Activated T-helper 2 cell treated with anti-CD3 and anti-CD28 coated beads, Interferon-gamma antibody, Interleukin-2, Interleukin-4, amounts not matched to agents 10 μg/mL and 5 μg/mL and 100 μg/mL, durations not matched to agents 14 hours and 24 hours and 36 hours (primary cell): ENCODE results near the gene SIN3A. TPM values are rescaled to one million over a fixed set of nuclear protein-coding genes. Genes with fewer than 3 reads are reported as not detected.
"Not testable (repeated sequence)": the region's sequence is repeated elsewhere in the genome, so short reads cannot be mapped to it uniquely, and the experiment has no call there.

Experiments
- DNase-seq: peaks from one replicate; pipeline ENCODE4 v3.0.0; 2021; ENCODE audit warnings: low spot score
- H3K27ac Mint-ChIP-seq: one replicate; pipeline ENCODE4 v1.8.0; 2021; ENCODE audit warnings: mixed read lengths
- H3K27me3 Mint-ChIP-seq: one replicate; pipeline ENCODE4 v1.8.0; 2021; ENCODE audit warnings: low read depth, mixed read lengths
- H3K36me3 Mint-ChIP-seq: one replicate; pipeline ENCODE4 v1.8.0; 2021; ENCODE audit warnings: low read depth, mixed read lengths
- H3K4me1 Mint-ChIP-seq: one replicate; pipeline ENCODE4 v1.8.0; 2021; ENCODE audit warnings: low read depth, mixed read lengths
- H3K4me3 Mint-ChIP-seq: one replicate; pipeline ENCODE4 v1.8.0; 2021; ENCODE audit warnings: low read depth, mild to moderate bottlenecking, moderate library complexity, mixed read lengths
- H3K9me3 Mint-ChIP-seq: one replicate; pipeline ENCODE4 v1.8.0; 2021; ENCODE audit warnings: mixed read lengths
- intact Hi-C: fragments of 100-400 bp; cut with micrococcal nuclease; formaldehyde crosslinking; loops from one replicate; pipeline ENCODE4 v1.15.1; 2023
- total RNA-seq: library from RNA; stranded (reverse); gene quantifications from 2 replicates; pipeline ENCODE4 v1.2.3, GENCODE V29; 2022

SIN3A gene
- total RNA-seq, 1 donor from 2014 or later, result 94.6 TPM

- H3K4me3 Mint-ChIP-seq, H3K9me3 Mint-ChIP-seq, intact Hi-C loops, H3K27me3 Mint-ChIP-seq, DNase-seq, H3K27ac Mint-ChIP-seq: not testable (repeated sequence)
- peaks cover 35% of the 10 kb centered on the region for H3K4me1 Mint-ChIP-seq
- H3K36me3 Mint-ChIP-seq, result peaks cover 34% of the 10 kb centered on the region
Measured at GRCh38 chr15:75445324-75445723, 6.2 kb downstream of the SIN3A start.

GRCh38 chr15:75443972-75444453, 7.5 kb downstream of the SIN3A start:
- peaks cover 38% of the 10 kb centered on the region for H3K36me3 Mint-ChIP-seq

GRCh38 chr15:75437721-75438120, 13.8 kb downstream of the SIN3A start:
- H3K27me3 Mint-ChIP-seq, result no peaks in the 10 kb centered on the region
- no peaks in the 10 kb centered on the region for H3K9me3 Mint-ChIP-seq
- H3K27ac Mint-ChIP-seq, result peak overlapping the region; percentile 47
- H3K36me3 Mint-ChIP-seq, result peaks cover 45% of the 10 kb centered on the region
- no peak overlapping the region for H3K4me3 Mint-ChIP-seq
- DNase-seq, result no peak
- intact Hi-C loops, result no loop called here
- peaks cover 16% of the 10 kb centered on the region for H3K4me1 Mint-ChIP-seq

More at GRCh38 chr15:75443972-75444453, 7.5 kb downstream of the SIN3A start:
- intact Hi-C loops, H3K27me3 Mint-ChIP-seq, H3K4me3 Mint-ChIP-seq, H3K27ac Mint-ChIP-seq, DNase-seq, H3K9me3 Mint-ChIP-seq: not testable (repeated sequence)
- H3K4me1 Mint-ChIP-seq, result peaks cover 27% of the 10 kb centered on the region

GRCh38 chr15:75436881-75437280, 14.6 kb downstream of the SIN3A start:
- no peaks in the 10 kb centered on the region for H3K27me3 Mint-ChIP-seq
- intact Hi-C loops, result no loop called here
- peaks cover 45% of the 10 kb centered on the region for H3K36me3 Mint-ChIP-seq
- DNase-seq, result no peak
- H3K4me1 Mint-ChIP-seq, result peaks cover 16% of the 10 kb centered on the region
- H3K4me3 Mint-ChIP-seq, result no peak overlapping the region
- no peaks in the 10 kb centered on the region for H3K9me3 Mint-ChIP-seq
- H3K27ac Mint-ChIP-seq, result no peak overlapping the region

- Mint-ChIP-seq H3K27me3 (no peaks in the 10 kb centered on the region), H3K4me3 (no peak overlapping the region), H3K36me3 (peaks cover 63% of the 10 kb centered on the region), H3K9me3 (no peaks in the 10 kb centered on the region), H3K27ac (no peak overlapping the region), H3K4me1 (peaks cover 16% of the 10 kb centered on the region)
- intact Hi-C loops, result no loop called here
- no peak for DNase-seq
Measured at GRCh38 chr15:75431682-75432081, 19.8 kb downstream of the SIN3A start.

- no peak for DNase-seq
- Mint-ChIP-seq H3K36me3 (peaks cover 63% of the 10 kb centered on the region), H3K4me3 (no peak overlapping the region), H3K9me3 (no peaks in the 10 kb centered on the region), H3K27me3 (no peaks in the 10 kb centered on the region), H3K4me1 (peaks cover 19% of the 10 kb centered on the region), H3K27ac (no peak overlapping the region)
- intact Hi-C loops, result no loop called here
Measured at GRCh38 chr15:75431270-75431669, 20.2 kb downstream of the SIN3A start.

GRCh38 chr15:75430259-75430658, 21.2 kb downstream of the SIN3A start:
- intact Hi-C loops, result no loop called here
- Mint-ChIP-seq H3K4me1 (peaks cover 21% of the 10 kb centered on the region), H3K9me3 (no peaks in the 10 kb centered on the region), H3K27ac (no peak overlapping the region), H3K27me3 (no peaks in the 10 kb centered on the region), H3K36me3 (peaks cover 65% of the 10 kb centered on the region), H3K4me3 (no peak overlapping the region)
- DNase-seq, result no peak

GRCh38 chr15:75428152-75428551, 23.3 kb downstream of the SIN3A start:
- no peak overlapping the region for H3K4me3 Mint-ChIP-seq
- H3K27ac Mint-ChIP-seq, result no peak overlapping the region
- H3K4me1 Mint-ChIP-seq, result peaks cover 16% of the 10 kb centered on the region
- peaks cover 54% of the 10 kb centered on the region for H3K36me3 Mint-ChIP-seq
- intact Hi-C loops, result no loop called here
- H3K27me3 Mint-ChIP-seq, result no peaks in the 10 kb centered on the region
- H3K9me3 Mint-ChIP-seq, result no peaks in the 10 kb centered on the region
- no peak for DNase-seq

GRCh38 chr15:75425966-75426500, 25.5 kb downstream of the SIN3A start:
- intact Hi-C loops, result no loop called here
- Mint-ChIP-seq H3K36me3 (peaks cover 63% of the 10 kb centered on the region), H3K9me3 (no peaks in the 10 kb centered on the region), H3K27me3 (no peaks in the 10 kb centered on the region), H3K27ac (no peak overlapping the region), H3K4me3 (no peak overlapping the region), H3K4me1 (peaks cover 10% of the 10 kb centered on the region)
- DNase-seq, result no peak

- DNase-seq, result no peak
- H3K4me3 Mint-ChIP-seq, result no peak overlapping the region
- H3K9me3 Mint-ChIP-seq, result no peaks in the 10 kb centered on the region
- H3K27ac Mint-ChIP-seq, result no peak overlapping the region
- H3K36me3 Mint-ChIP-seq, result peaks cover 52% of the 10 kb centered on the region
- intact Hi-C loops, result no loop called here
- peaks cover 10% of the 10 kb centered on the region for H3K4me1 Mint-ChIP-seq
- H3K27me3 Mint-ChIP-seq, result no peaks in the 10 kb centered on the region
Measured at GRCh38 chr15:75422554-75422953, 28.9 kb downstream of the SIN3A start.

GRCh38 chr15:75420698-75421097, 30.8 kb downstream of the SIN3A start:
- Mint-ChIP-seq H3K27ac (no peak overlapping the region), H3K4me3 (no peak overlapping the region), H3K9me3 (no peaks in the 10 kb centered on the region), H3K27me3 (no peaks in the 10 kb centered on the region), H3K36me3 (peaks cover 49% of the 10 kb centered on the region), H3K4me1 (peaks cover 11% of the 10 kb centered on the region)
- intact Hi-C loops, result no loop called here
- no peak for DNase-seq

GRCh38 chr15:75416584-75416983, 34.9 kb downstream of the SIN3A start:
- peaks cover 61% of the 10 kb centered on the region for H3K36me3 Mint-ChIP-seq

GRCh38 chr15:75410196-75410595, 41.3 kb downstream of the SIN3A start:
- Mint-ChIP-seq H3K4me1 (peaks cover 24% of the 10 kb centered on the region), H3K9me3 (no peaks in the 10 kb centered on the region), H3K4me3 (no peak overlapping the region), H3K36me3 (peaks cover 88% of the 10 kb centered on the region), H3K27me3 (no peaks in the 10 kb centered on the region), H3K27ac (peak overlapping the region; percentile 63)
- no peak for DNase-seq
- intact Hi-C loops, result no loop called here

More at GRCh38 chr15:75416584-75416983, 34.9 kb downstream of the SIN3A start:
- Mint-ChIP-seq H3K27me3 (no peaks in the 10 kb centered on the region), H3K4me3 (no peak overlapping the region), H3K9me3 (no peaks in the 10 kb centered on the region), H3K27ac (peak overlapping the region; percentile 78), H3K4me1 (peaks cover 11% of the 10 kb centered on the region)
- DNase-seq, result no peak
- intact Hi-C loops, result loop anchor here (5.0 kb wide), 1 partner anchor 36 kb away; the partner anchor contains the start of gene SIN3A
